Esophagus muscularis mucosa (tissue), 4 donors: ENCODE results near the gene MBD2. TPM values are rescaled to one million over a fixed set of nuclear protein-coding genes. Genes with fewer than 3 reads are reported as not detected.

ENCODE experiments used
- DNase-seq: peaks from one replicate; pipeline ENCODE4 v3.0.0-alpha.2; 2017; ENCODE audit errors: extremely low spot score
- H3K27ac ChIP-seq, 4 donors: fragments of 200-600 bp; sonication (generic); replicated peaks in 1 of 4; 1 replicate in 3 of 4; 2 replicates in 1 of 4; pipeline ENCODE4 v1.5.1; 2016 to 2019; ENCODE audit warnings: mild to moderate bottlenecking in 1 of 4
- H3K27me3 ChIP-seq, 4 donors: fragments of 200-600 bp; sonication (generic); one replicate each; pipeline versions ENCODE4 v1.5.1 to v1.6.0; 2016 to 2019
- H3K36me3 ChIP-seq, 4 donors: fragments of 200-600 bp; sonication (generic); one replicate each; pipeline ENCODE4 v1.5.1; 2016 to 2019
- H3K4me1 ChIP-seq, 4 donors: fragments of 200-600 bp; sonication (generic); one replicate each; pipeline ENCODE4 v1.5.1; 2016 to 2019
- H3K4me3 ChIP-seq, 4 donors: fragments of 200-600 bp; sonication (generic); 1 replicate in 2 of 4; 2 replicates in 2 of 4; pipeline ENCODE4 v1.5.1; 2016 to 2019; ENCODE audit warnings: mild to moderate bottlenecking in 4 of 4, moderate library complexity in 1 of 4
- H3K9me3 ChIP-seq, 4 donors: fragments of 200-600 bp; sonication (generic); 1 replicate in 3 of 4; 2 replicates in 1 of 4; pipeline ENCODE4 v1.5.1; 2016 to 2019
- CTCF ChIP-seq, 3 experiments: fragments of 200-600 bp in 2 of 3; fragments of 450-650 bp in 1 of 3; sonication (generic) in 2 of 3; IDR thresholded peaks; one replicate each; pipeline ENCODE4 v1.5.1; 2017 to 2019; ENCODE audit warnings: antibody characterized with exemption in 3 of 3, mild to moderate bottlenecking in 2 of 3, moderate library complexity in 1 of 3
- EP300 ChIP-seq: sonication (generic); formaldehyde crosslinking; IDR thresholded peaks from one replicate; pipeline ENCODE4 v1.6.1; 2017; ENCODE audit warnings: antibody characterized with exemption
- POLR2A ChIP-seq: fragments of 450-650 bp; IDR thresholded peaks from one replicate; pipeline ENCODE4 v1.6.1; 2017; ENCODE audit warnings: antibody characterized with exemption, moderate library complexity, mild to moderate bottlenecking, low read depth
- POLR2AphosphoS5 ChIP-seq, 2 donors: sonication (generic); formaldehyde crosslinking; IDR thresholded peaks; one replicate each; pipeline ENCODE4 v1.6.1; 2017; ENCODE audit warnings: antibody characterized with exemption in 2 of 2
- WGBS: methylation state at CpG from one replicate; pipeline ENCODE4 v1.1.5; 2018; 5-methylcytosine and 5-hydroxymethylcytosine counted together
- intact Hi-C: fragments of 100-400 bp; cut with DNase I; formaldehyde crosslinking; loops from one replicate; pipeline ENCODE4 v1.15.1; 2023
- small RNA-seq, 3 donors: library from RNA; depleted of rRNA; stranded (forward); fragments of <200 nt; gene quantifications; one replicate each; pipeline ENCODE3, GENCODE V24; 2016
- total RNA-seq, 4 donors: library from RNA; depleted of rRNA; stranded (reverse); fragments of >200 nt; gene quantifications; one replicate each; pipeline versions ENCODE4 v1.1.0 to v1.2.1, GENCODE V29; 2016

The MBD2 gene
- total RNA-seq, 4 donors from 2014 or later = 30.7 to 43.9 (median 40.8) TPM

DNA sequence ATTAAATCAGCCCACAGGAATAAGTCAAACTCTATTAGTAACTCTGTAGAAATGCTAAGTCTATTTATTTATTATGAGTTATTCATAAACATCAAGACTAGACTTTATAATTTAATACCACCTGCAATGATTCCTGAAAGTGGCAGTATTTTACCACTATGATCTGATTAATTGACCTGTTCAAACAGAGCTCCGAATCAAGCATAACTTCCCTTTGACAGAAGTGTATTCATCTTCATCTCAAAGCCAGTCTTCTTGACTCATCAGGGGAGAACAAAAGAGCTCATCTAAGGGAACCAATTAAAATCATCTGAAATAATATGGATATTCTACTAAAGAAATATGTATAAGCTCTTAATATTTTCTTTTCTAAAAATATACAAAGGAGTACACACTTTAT, 122.3 kb downstream of the MBD2 start:
- H3K4me1 ChIP-seq = no peaks in the 10 kb centered on the region
- no peak overlapping the region for H3K27ac ChIP-seq
- intact Hi-C loops = no loop called here
- no peaks in the 10 kb centered on the region for H3K36me3 ChIP-seq
- no peaks in the 10 kb centered on the region for H3K9me3 ChIP-seq
- H3K4me3 ChIP-seq = no peak overlapping the region
- TF ChIP-seq CTCF (IDR thresholded peaks at IDR 0.05) (no peak), EP300 (no peak), POLR2A (no peak), POLR2AphosphoS5 (IDR thresholded peaks at IDR 0.05) (no peak)
- 59% methylated on average over 1 of the region's 1 CpG for WGBS
- DNase-seq = no peak
- H3K27me3 ChIP-seq = no peaks in the 10 kb centered on the region

Small RNA genes lying within 50 kb of the gene (small RNA-seq; reads per million reads assigned to genes)
- 5.6 to 14.7 (median 5.7) reads per million in 3 donors for gene SNORA37

Other genes with a start within 250 kb of the MBD2 start
- gene POLI, start 44.8 kb upstream of the MBD2 start, total RNA-seq = 10 to 100 TPM; 19.9 to 28.0 (median 23.1) TPM
- not detected for gene STARD6, start 133.2 kb upstream of the MBD2 start, total RNA-seq
- gene C18orf54, start 133.2 kb upstream of the MBD2 start, total RNA-seq = 1 to 10 TPM in 2 of 4 donors, under 1 TPM in 2; 0.84 to 1.7 (median 1.1) TPM